Right renal cortex interstitium (tissue), 3 donors: ENCODE results near the gene CST7. TPM values are rescaled to one million over a fixed set of nuclear protein-coding genes. Genes with fewer than 3 reads are reported as not detected.
"Not testable (repeated sequence)": the region's sequence is repeated elsewhere in the genome, so short reads cannot be mapped to it uniquely, and the experiment has no call there.

Experiments used
- DNase-seq, 3 donors: peaks; one replicate each; pipeline ENCODE4 v3.0.0-alpha.2; 2013; ENCODE audit warnings: low read depth in 3 of 3, low spot score in 2 of 3
- polyA plus RNA-seq, 3 donors: library from polyadenylated mRNA; unstranded; fragments of 120-200 nt; gene quantifications; one replicate each; pipeline ENCODE4 v1.2.1, GENCODE V29; 2013; ENCODE audit not compliant: insufficient read length in 3 of 3

Gene CST7
- polyA plus RNA-seq, 3 donors, result 0.12 to 0.79 (median 0.51) TPM

GRCh38 chr20:24998631-24999445 is 49.8 kb downstream of the CST7 start:
- no peak for DNase-seq

GRCh38 chr20:24999568-24999967 is 50.5 kb downstream of the CST7 start:
- DNase-seq, result no peak

- no peak for DNase-seq
These were observed 51.3 kb downstream of the CST7 start for GRCh38 chr20:25000268-25000801.

- not testable (repeated sequence) for DNase-seq
These were observed 52.3 kb downstream of the CST7 start for GRCh38 chr20:25001323-25001722.

DNA sequence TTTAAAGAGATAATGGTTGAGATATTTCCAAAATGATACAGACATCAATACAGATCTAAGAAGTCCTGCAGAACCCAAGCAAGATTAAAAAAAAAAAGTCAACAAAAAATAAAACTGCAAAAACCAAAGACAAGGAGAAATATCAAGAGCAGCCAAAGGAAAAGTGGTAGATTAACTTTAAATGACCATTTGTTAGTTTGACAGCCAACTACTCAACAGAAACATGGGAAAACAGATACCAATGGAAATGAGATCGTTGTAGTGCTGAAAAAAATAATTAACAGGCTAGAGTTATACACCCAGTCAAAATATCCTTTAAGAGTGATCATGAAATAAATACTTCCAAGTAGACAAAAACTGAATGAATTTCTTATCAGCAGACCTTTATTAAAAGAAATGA is 53.9 kb downstream of the CST7 start:
- no peak for DNase-seq

DNA sequence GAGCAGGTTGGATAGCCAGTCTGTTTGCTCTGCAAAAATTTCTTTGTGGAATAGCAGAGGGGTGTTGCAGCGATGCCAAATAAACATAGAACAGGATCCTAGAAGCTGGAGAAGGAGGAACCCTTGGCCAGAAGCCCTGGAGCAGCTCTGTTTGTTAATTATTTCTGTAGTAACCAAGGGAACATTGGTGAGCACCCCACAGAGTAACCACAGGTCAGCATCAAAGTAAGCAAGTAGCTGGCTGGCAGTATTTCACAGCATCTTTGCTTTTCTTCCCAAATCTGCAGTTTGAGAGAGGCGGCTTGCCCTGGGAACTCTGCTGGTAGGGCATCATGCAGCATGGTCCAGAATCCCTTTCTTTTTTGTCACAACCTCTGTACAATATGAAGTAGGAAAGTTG is 56.2 kb downstream of the CST7 start:
- DNase-seq, result no peak

DNA sequence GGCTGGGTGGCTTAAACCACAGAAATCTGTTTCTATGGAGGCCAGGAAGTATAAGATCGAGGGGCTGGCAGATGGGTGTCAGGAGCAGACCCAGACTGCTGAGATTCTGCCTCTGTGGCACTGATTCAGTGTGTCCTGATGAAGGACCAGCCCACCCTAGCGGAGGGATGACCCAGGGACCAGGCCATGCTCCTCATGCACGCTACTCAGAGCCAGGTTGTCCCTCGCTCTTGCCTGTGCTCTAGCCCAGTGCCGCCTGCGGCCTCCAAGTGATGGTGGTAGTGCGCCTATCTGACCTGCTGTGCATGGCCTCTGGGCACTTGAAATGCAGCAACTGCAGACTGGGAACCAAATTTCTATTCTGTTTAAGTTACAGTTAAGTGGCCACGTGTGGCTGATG is 56.6 kb downstream of the CST7 start:
- DNase-seq, result no peak

GRCh38 chr20:25006431-25007167 is 57.5 kb downstream of the CST7 start:
- DNase-seq, result no peak

GRCh38 chr20:25007491-25008305 is 58.6 kb downstream of the CST7 start:
- DNase-seq, result no peak

GRCh38 chr20:25008388-25009217 is 59.5 kb downstream of the CST7 start:
- DNase-seq, result no peak

Other genes with a start within 250 kb of the CST7 start
- gene APMAP, start 43.5 kb downstream of the CST7 start, polyA plus RNA-seq, result 100 to 1,000 TPM in 2 of 3 donors, 10 to 100 TPM in 1; 99.8 to 108 (median 103) TPM
- gene ACSS1, start 108.9 kb downstream of the CST7 start, polyA plus RNA-seq, result 10 to 100 TPM; 29.2 to 35.3 (median 29.6) TPM
- gene VSX1, start 132.9 kb downstream of the CST7 start, polyA plus RNA-seq, result not detected
- 10 to 100 TPM; 33.8 to 38.3 (median 37.2) TPM for gene ENTPD6, start 246.4 kb downstream of the CST7 start, polyA plus RNA-seq